K562 (cell line): ENCODE results near the gene BCAR3. TPM values are rescaled to one million over a fixed set of nuclear protein-coding genes. Genes with fewer than 3 reads are reported as not detected.

ENCODE experiments used
- ETV1 ChIP-seq: fragments of 450-650 bp; conservative IDR thresholded peaks from 2 replicates; pipeline ENCODE4 v1.6.1; 2016; ENCODE audit warnings: missing genetic modification characterization, control low read depth, low read depth, missing compliant biosample characterization
- GABPA ChIP-seq: fragments of 200-800 bp; sonication (Bioruptor generic); conservative IDR thresholded peaks from 2 replicates; pipeline ENCODE4 v1.6.1; 2016; ENCODE audit warnings: low read depth, missing genetic modification characterization, missing compliant biosample characterization
- MEIS2 ChIP-seq: fragments of 450-650 bp; IDR thresholded peaks from 2 replicates; pipeline ENCODE4 v1.6.1; 2014; ENCODE audit warnings: mild to moderate bottlenecking; ENCODE audit not compliant: partially characterized antibody
- NCOA1 ChIP-seq: fragments of 450-650 bp; IDR thresholded peaks from 2 replicates; pipeline ENCODE4 v1.6.1; 2016; ENCODE audit warnings: low read depth
- NR2C2 ChIP-seq, 2 experiments: fragments of 200-800 bp in 1 of 2; sonication (Bioruptor generic) in 1 of 2; sonication (generic) in 1 of 2; formaldehyde crosslinking in 1 of 2; IDR thresholded peaks; 2 replicates each; pipeline versions ENCODE4 v1.6.1 to v1.8.0; 2016 to 2022; ENCODE audit warnings: mild to moderate bottlenecking in 1 of 2, missing compliant biosample characterization in 1 of 2, missing genetic modification characterization in 1 of 2, missing genetic modification reagents in 1 of 2
- PKNOX1 ChIP-seq: fragments of 450-650 bp; IDR thresholded peaks from 2 replicates; pipeline ENCODE4 v1.6.1; 2016
- ZBTB33 ChIP-seq: sonication (generic); formaldehyde crosslinking; IDR thresholded peaks from 2 replicates; pipeline ENCODE4 v1.8.1; 2023; ENCODE audit warnings: mild to moderate bottlenecking, missing genetic modification reagents
- ZKSCAN8 ChIP-seq: fragments of 200-800 bp; sonication (Bioruptor generic); IDR thresholded peaks from 2 replicates; pipeline ENCODE4 v1.6.1; 2016; ENCODE audit warnings: missing genetic modification characterization, missing compliant biosample characterization
- ZNF445 ChIP-seq: fragments of 250-450 bp; sonication (Bioruptor Pico); IDR thresholded peaks from 2 replicates; pipeline ENCODE4 v1.4.0; 2020; ENCODE audit warnings: low read depth, mild to moderate bottlenecking, moderate library complexity
- ZNF75A ChIP-seq: fragments of 450-650 bp; formaldehyde crosslinking; IDR thresholded peaks from 2 replicates; pipeline ENCODE4 v1.4.0; 2020; ENCODE audit warnings: mild to moderate bottlenecking
- polyA plus RNA-seq, 8 experiments: library from polyadenylated mRNA; depleted of rRNA in 4 of 8; stranded (reverse) in 5 of 8; unstranded in 3 of 8; fragments of >200 nt; fragmentation: Nextera tagmentation in 2 of 8; fragmentation: Illumina TruSeq in 1 of 8; extraction: Ambion mirVana in 2 of 8; extraction: Trizol in 1 of 8; gene quantifications; 2 replicates each; pipeline versions ENCODE4 v1.2.1 to v1.2.3, GENCODE V29; 2011 to 2014; ENCODE audit warnings: inconsistent platforms in 1 of 8, missing spikeins in 1 of 8
- total RNA-seq, 7 experiments: library from RNA; depleted of rRNA in 6 of 7; stranded (reverse); fragments of >200 nt in 6 of 7; fragmentation: Illumina TruSeq in 2 of 7; extraction: Trizol in 2 of 7; gene quantifications; 2 replicates each; pipeline versions ENCODE4 v1.2.1 to v1.2.3, GENCODE V29; 2011 to 2021; ENCODE audit warnings: low replicate concordance in 1 of 7

The BCAR3 gene
- total and polyA plus RNA-seq, 9 of the 15 experiments (the other 6 are each of a cell fraction or from before 2014, with no cell fraction given), result 1.8 to 6.3 (median 3.8) TPM

GRCh38 chr1:93708734-93709481, 27.3 kb upstream of the BCAR3 start (continued):
- TF ChIP-seq ZBTB33 (CRISPR knock-in tag) (no peak), GABPA (tag) (0 out of 2 replicates have a peak, but pooled peaks have one; percentile 16), NCOA1 (no peak), ZKSCAN8 (CRISPR knock-in tag) (no peak), MEIS2 (peak; percentile 76), ZNF75A (no peak), ETV1 (tag) (0 out of 2 replicates have a peak, but pooled peaks have one; percentile 29), NR2C2 (CRISPR knock-in tag; IDR thresholded peaks at IDR 0.05) (no peak), NR2C2 (tag; IDR thresholded peaks at IDR 0.05) (peak; percentile 22; the same call in 1 of the 2 replicates), ZNF445 (CRISPR knock-in tag) (no peak), PKNOX1 (peak; percentile 74)
